HCT116 (cell line): ENCODE data around the gene CYP2U1. TPM values are rescaled to one million over a fixed set of nuclear protein-coding genes. Genes with fewer than 3 reads are reported as not detected.

Experiments used
- ATAC-seq: fragments of 200-7000 bp; cut with Tn5 transposase; 2 replicates; pipeline ENCODE4 v1.9.1; 2020; ENCODE audit warnings: mild to moderate bottlenecking, moderate library complexity
- BruUV-seq: library from RNA; stranded (reverse); fragments of 400-500 nt; replicated peaks from 2 replicates; lab custom pipeline; 2021; lab: Mats Ljungman, UMichigan
- CTCF ChIA-PET: fragments of 300-600 bp; sonication (Branson Sonifier 250); formaldehyde crosslinking; loops from one replicate; lab custom pipeline; 2021; ENCODE audit warnings: antibody characterized with exemption; lab: Charles Lee
- POLR2A ChIA-PET: fragments of 300-600, 350-600 bp; sonication (Branson Sonifier 250); formaldehyde crosslinking; loops from one replicate; lab custom pipeline; 2021; ENCODE audit warnings: antibody characterized with exemption; lab: Charles Lee
- RAD21 ChIA-PET, 2 experiments: fragments of 300-600 bp; sonication (Branson Sonifier 250); formaldehyde crosslinking; loops; one replicate each; lab custom pipeline; 2023; ENCODE audit warnings: low total read pairs in 2 of 2; ENCODE audit not compliant: uncharacterized antibody in 2 of 2, unreplicated experiment in 2 of 2, low non-redundant PET in 1 of 2; lab: Charles Lee
- DNase-seq: peaks from one replicate; pipeline ENCODE4 v3.0.0-alpha.2; 2010; ENCODE audit warnings: low read depth, low spot score
- H2AFZ ChIP-seq: fragments of 200-600 bp; shearing (Covaris generic), sonication (generic); 2 replicates; pipeline ENCODE4 v1.6.1; 2017; ENCODE audit warnings: low read depth, mixed run types, mixed read lengths, antibody characterized with exemption, low read length; ENCODE audit not compliant: poor library complexity, severe bottlenecking
- H3K27ac ChIP-seq: 2 replicates; pipeline ENCODE4 v1.5.1; 2012; ENCODE audit warnings: low read depth, low read length
- H3K27me3 ChIP-seq: fragments of 200-600 bp; sonication (generic); 2 replicates; pipeline ENCODE4 v1.6.1; 2016; ENCODE audit warnings: mixed run types, low read length, mixed read lengths; ENCODE audit not compliant: insufficient read depth
- H3K36me3 ChIP-seq, 2 experiments: fragments of 200-500 bp in 1 of 2; fragments of 200-600 bp in 1 of 2; sonication (Bioruptor generic) in 1 of 2; sonication (generic) in 1 of 2; 2 replicates each; pipeline versions ENCODE4 v1.5.1 to v1.6.1; 2014 to 2016; ENCODE audit warnings: low read length in 2 of 2, inconsistent platforms in 1 of 2, mixed read lengths in 1 of 2, mixed run types in 1 of 2; ENCODE audit not compliant: insufficient read depth in 2 of 2, control insufficient read depth in 1 of 2
- H3K4me1 ChIP-seq, 2 experiments: fragments of 200-600 bp in 1 of 2; sonication (generic) in 1 of 2; 2 replicates each; pipeline versions ENCODE4 v1.5.1 to v1.6.1; 2012 to 2017; ENCODE audit warnings: low read length in 2 of 2, inconsistent platforms in 1 of 2, mild to moderate bottlenecking in 1 of 2, mixed read lengths in 1 of 2, mixed run types in 1 of 2, moderate library complexity in 1 of 2; ENCODE audit not compliant: insufficient read depth in 2 of 2, control insufficient read depth in 1 of 2
- H3K4me2 ChIP-seq: fragments of 200-600 bp; sonication (generic); 2 replicates; pipeline ENCODE4 v1.6.1; 2017; ENCODE audit warnings: mixed run types, low read length, mixed read lengths
- H3K4me3 ChIP-seq, 2 experiments: fragments of 200-600 bp in 1 of 2; sonication (generic) in 1 of 2; replicated peaks in 1 of 2; 2 replicates each; pipeline ENCODE4 v1.5.1; 2011 to 2016; ENCODE audit warnings: low read length in 2 of 2, control low read depth in 1 of 2, low read depth in 1 of 2, mild to moderate bottlenecking in 1 of 2, mixed read lengths in 1 of 2, mixed run types in 1 of 2
- H3K79me2 ChIP-seq: fragments of 200-600 bp; sonication (generic); 2 replicates; pipeline ENCODE4 v1.6.1; 2017; ENCODE audit warnings: mild to moderate bottlenecking, mixed run types, low read length, moderate library complexity, mixed read lengths; ENCODE audit not compliant: insufficient read depth
- H3K9ac ChIP-seq: fragments of 200-600 bp; sonication (generic); 2 replicates; pipeline ENCODE4 v1.6.1; 2016; ENCODE audit warnings: low read length, mixed read lengths
- H3K9me2 ChIP-seq: fragments of 200-600 bp; sonication (generic), shearing (Covaris generic); 2 replicates; pipeline ENCODE4 v1.6.1; 2017; ENCODE audit warnings: mixed run types, mild to moderate bottlenecking, moderate library complexity; ENCODE audit not compliant: insufficient read depth
- H3K9me3 ChIP-seq, 2 experiments: fragments of 200-500 bp in 1 of 2; fragments of 200-600 bp in 1 of 2; sonication (Bioruptor generic) in 1 of 2; sonication (generic) in 1 of 2; 2 replicates each; pipeline ENCODE4 v1.6.1; 2014 to 2017; ENCODE audit warnings: low read length in 2 of 2, mixed read lengths in 2 of 2, inconsistent platforms in 1 of 2, low read depth in 1 of 2, mild to moderate bottlenecking in 1 of 2, mixed run types in 1 of 2, moderate library complexity in 1 of 2; ENCODE audit not compliant: control insufficient read depth in 1 of 2, insufficient read depth in 1 of 2
- H4K20me1 ChIP-seq: fragments of 200-600 bp; sonication (generic), shearing (Covaris generic); 2 replicates; pipeline ENCODE4 v1.6.1; 2017; ENCODE audit warnings: mixed run types, mild to moderate bottlenecking, moderate library complexity; ENCODE audit not compliant: insufficient read depth
- EGR1 ChIP-seq: IDR thresholded peaks from 2 replicates; pipeline ENCODE4 v1.6.1; 2012; ENCODE audit warnings: low read depth
- ELF1 ChIP-seq: IDR thresholded peaks from 2 replicates; pipeline ENCODE4 v1.6.1; 2012; ENCODE audit warnings: low read depth, borderline replicate concordance
- EZH2 ChIP-seq: fragments of 200-600 bp; sonication (generic); IDR thresholded peaks from 2 replicates; pipeline ENCODE4 v1.6.1; 2017; ENCODE audit warnings: antibody characterized with exemption, mixed run types
- EZH2phosphoT487 ChIP-seq: fragments of 200-600 bp; IDR thresholded peaks from 2 replicates; pipeline ENCODE4 v1.6.1; 2018; ENCODE audit warnings: antibody characterized with exemption, borderline replicate concordance
- JUND ChIP-seq: IDR thresholded peaks from 2 replicates; pipeline ENCODE4 v1.6.1; 2012
- MAX ChIP-seq: IDR thresholded peaks from 2 replicates; pipeline ENCODE4 v1.6.1; 2012
- POLR2A ChIP-seq: IDR thresholded peaks from 2 replicates; pipeline ENCODE4 v1.7.0; 2011; ENCODE audit warnings: borderline replicate concordance; ENCODE audit not compliant: insufficient read depth, insufficient read length; ENCODE audit errors: extremely low read depth
- POLR2AphosphoS5 ChIP-seq: IDR thresholded peaks from 2 replicates; pipeline ENCODE4 v1.6.1; 2011; ENCODE audit warnings: mild to moderate bottlenecking, low read depth, low read length, moderate library complexity
- SIN3A ChIP-seq: IDR thresholded peaks from 2 replicates; pipeline ENCODE4 v1.6.1; 2012; ENCODE audit warnings: low read depth
- YY1 ChIP-seq: IDR thresholded peaks from 2 replicates; pipeline ENCODE4 v1.6.1; 2011; ENCODE audit warnings: low read length, low read depth, moderate library complexity, mild to moderate bottlenecking; ENCODE audit not compliant: insufficient replicate concordance; ENCODE audit errors: extremely low read depth
- intact Hi-C: fragments of 100-400 bp; cut with micrococcal nuclease; formaldehyde crosslinking; loops from 2 replicates; pipeline ENCODE4 v1.10.0; 2022
- total RNA-seq: library from RNA; stranded (reverse); gene quantifications from one replicate; pipeline ENCODE4 v1.2.1, GENCODE V29; 2021; ENCODE audit not compliant: unreplicated experiment

The CYP2U1 gene
- total RNA-seq, 1 experiment from 2014 or later: 4.0 TPM

DNA sequence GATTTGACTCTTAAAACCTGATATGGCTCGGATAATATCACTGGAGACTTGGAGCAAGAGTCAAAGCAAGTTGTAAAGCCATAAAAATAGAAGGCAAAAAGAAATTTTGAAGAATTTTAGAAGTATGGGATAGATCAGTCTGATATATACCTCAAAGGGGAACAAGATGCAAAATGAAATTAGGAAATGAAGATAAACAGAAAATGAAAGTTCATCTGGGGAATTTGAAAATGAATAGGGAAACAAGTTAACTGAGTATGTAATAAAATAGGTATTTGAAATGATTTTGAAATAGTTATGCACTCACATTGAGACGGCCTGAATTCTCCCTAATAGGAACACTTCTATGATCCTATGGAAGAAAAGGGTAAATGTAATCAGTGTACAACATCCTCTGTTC is 5.7 kb downstream of the CYP2U1 start:
- H3K27ac ChIP-seq: no peak overlapping the region
- ChIA-PET RAD21 (no interaction called here), POLR2A (no interaction called here), CTCF (no interaction called here)
- TF ChIP-seq JUND: no peak
- no peak for TF ChIP-seq POLR2A
- no peak overlapping the region for H2AFZ ChIP-seq
- H3K79me2 ChIP-seq: no peaks in the 10 kb centered on the region
- no peak overlapping the region for H3K9ac ChIP-seq
- H3K4me1 ChIP-seq: peaks cover 1 to 8% of the 10 kb centered on the region in 2 experiments; a peak in 1 of 4 replicates
- DNase-seq: no peak
- no peak overlapping the region for H3K4me3 ChIP-seq
- intact Hi-C loops: no loop called here
- ATAC-seq: no peak
- H3K27me3 ChIP-seq: no peaks in the 10 kb centered on the region
- BruUV-seq: no TSS peak
- no peaks in the 10 kb centered on the region for H4K20me1 ChIP-seq
- no peak overlapping the region for H3K4me2 ChIP-seq
- no peaks in the 10 kb centered on the region for H3K9me3 ChIP-seq
- no peaks in the 10 kb centered on the region for H3K36me3 ChIP-seq
- H3K9me2 ChIP-seq: no peaks in the 10 kb centered on the region

DNA sequence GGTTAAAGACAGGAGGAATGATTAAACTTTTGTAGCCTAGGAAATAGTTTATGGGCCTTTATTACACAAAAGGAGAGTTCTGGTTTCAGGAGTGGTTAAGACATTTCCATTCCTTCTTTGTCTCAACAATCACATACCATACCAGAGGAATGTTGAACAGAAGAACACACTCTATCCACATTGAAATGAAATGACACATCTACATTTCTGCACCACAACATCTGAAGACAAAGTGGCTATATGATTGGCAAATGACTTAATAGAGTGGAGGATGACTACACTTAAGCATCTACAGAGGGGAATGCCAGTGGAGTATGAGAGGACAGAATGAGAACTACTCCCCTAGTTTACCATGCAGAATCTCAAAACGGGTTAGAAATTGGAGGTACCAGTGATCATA is 8.0 kb downstream of the CYP2U1 start:
- ChIA-PET POLR2A (no interaction called here), CTCF (no interaction called here), RAD21 (no interaction called here)
- Histone ChIP-seq H3K36me3 (no peaks in the 10 kb centered on the region), H2AFZ (no peak overlapping the region), H3K4me2 (no peak overlapping the region), H3K9me3 (no peaks in the 10 kb centered on the region), H3K27me3 (no peaks in the 10 kb centered on the region), H3K9me2 (no peaks in the 10 kb centered on the region), H3K27ac (no peak overlapping the region), H3K4me1 (no peaks in the 10 kb centered on the region), H3K4me3 (no peak overlapping the region), H3K79me2 (no peaks in the 10 kb centered on the region), H3K9ac (no peak overlapping the region), H4K20me1 (no peaks in the 10 kb centered on the region)
- TF ChIP-seq MAX: no peak
- no peak for TF ChIP-seq POLR2AphosphoS5
- TF ChIP-seq SIN3A: no peak
- no peak for TF ChIP-seq YY1
- no peak for TF ChIP-seq EZH2phosphoT487
- TF ChIP-seq EZH2: no peak
- no peak for TF ChIP-seq ELF1
- no peak for TF ChIP-seq EGR1
- TF ChIP-seq POLR2A: no peak
- BruUV-seq: no TSS peak
- intact Hi-C loops: no loop called here
- DNase-seq: no peak
- no peak for ATAC-seq
